GM18858 (cell line): ENCODE measurements around the gene BHLHE23.

Source experiments
- ATAC-seq: cut with Tn5 transposase; IDR thresholded peaks from one replicate; pipeline ENCODE4 v1.9.1; 2021; ENCODE audit not compliant: unreplicated experiment

BHLHE23 gene

DNA sequence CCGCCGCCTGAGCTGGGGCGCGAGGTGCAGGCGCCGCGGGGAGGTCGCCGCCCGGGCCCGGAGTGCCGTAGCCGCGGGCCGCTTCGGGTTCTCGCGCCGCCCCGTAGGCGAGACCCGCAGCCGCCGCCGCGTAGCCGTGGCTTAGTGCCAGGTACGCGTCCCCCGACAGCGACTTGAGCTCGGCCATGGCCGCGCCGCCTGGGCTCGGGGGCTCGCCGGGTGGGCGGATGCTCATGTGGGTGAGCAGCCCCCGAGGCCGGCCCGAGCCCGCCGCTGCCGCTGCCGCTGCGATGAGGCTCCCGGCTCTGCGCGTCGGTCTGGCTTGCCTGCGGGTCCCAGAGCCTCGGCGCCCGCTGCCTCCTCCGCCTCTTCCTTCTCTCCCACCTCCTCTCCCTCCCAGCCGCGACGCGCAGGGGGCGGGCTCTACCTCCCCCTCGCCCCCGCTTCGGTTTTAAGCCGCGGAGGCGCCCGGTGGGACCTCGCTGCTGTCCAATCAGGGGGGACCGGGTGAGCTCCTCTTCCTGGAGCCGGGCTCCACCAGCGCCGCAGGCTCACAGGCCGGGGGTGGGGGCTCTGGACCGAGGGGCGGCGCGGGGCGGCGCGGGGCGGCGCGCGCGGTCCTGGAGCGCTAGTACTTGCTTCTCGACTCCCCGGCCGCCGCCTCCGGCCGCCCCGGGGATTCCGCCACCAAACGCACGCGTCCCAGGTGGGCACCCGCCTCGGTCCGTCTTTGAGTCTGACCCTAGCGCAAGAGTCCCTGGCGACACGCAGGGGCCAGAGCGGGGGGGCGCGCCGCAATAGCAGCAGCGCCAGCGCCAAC is at the start of gene BHLHE23:
Gene BHLHE23 (minus strand): TSS at position 425 of the 820 bp plus-strand sequence. CDS start 190 bp downstream, at position 235.
- no peak for ATAC-seq

DNA sequence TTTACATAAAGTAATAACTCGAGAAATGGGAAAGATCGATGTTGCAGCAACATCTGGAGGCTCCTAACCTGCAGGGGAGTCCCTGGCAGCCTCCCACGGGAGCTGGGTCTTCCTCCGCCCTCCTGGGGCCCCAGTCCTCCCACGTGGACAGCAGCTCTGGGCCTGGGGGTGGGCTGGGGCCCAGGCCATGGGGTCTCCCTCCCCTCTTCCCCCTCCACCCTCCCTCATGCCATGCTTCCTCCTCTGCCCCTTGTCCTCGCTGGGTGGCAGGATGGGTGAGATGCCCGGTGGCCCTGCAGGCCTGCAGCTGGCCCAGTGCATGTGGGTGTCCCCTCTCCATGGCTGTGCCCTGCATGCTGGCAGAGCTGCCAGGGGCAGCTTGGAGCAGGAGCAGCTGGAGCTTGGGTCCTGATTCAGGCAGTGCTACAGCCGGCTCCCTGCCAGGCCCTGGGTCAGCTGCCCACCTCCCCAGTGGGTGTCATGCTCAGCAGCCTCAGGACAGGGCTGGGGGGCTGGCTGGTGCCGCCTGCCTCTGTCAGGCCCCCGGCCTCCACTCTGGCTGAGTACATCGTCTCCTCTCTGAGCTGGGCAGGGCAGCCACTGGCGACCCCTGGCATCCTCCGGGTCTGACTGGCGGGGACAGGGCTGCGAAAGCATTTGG is 48.9 kb upstream of the BHLHE23 start:
- no peak for ATAC-seq

GRCh38 chr20:63054681-63055240 is 48.0 kb upstream of the BHLHE23 start:
- ATAC-seq, result no peak

DNA sequence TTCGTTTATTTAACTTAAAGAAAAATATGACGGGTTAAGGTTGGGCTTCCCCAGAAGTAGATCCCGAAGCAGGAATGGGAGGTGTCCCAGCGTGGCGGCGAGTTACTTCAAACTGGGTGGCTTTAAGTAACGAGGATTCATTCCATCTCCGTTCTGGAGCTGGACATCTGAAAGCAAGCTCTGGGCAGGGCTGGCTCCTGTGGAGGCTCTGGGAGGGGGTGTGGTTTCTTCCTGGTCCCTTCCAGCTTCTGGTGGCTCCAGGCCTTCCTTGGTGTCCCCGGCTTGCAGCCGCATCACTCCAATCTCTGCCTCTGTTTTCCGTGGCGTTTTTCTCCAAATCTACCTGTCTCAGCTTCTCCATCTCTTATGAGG is 47.3 kb upstream of the BHLHE23 start:
- ATAC-seq, result no peak

DNA sequence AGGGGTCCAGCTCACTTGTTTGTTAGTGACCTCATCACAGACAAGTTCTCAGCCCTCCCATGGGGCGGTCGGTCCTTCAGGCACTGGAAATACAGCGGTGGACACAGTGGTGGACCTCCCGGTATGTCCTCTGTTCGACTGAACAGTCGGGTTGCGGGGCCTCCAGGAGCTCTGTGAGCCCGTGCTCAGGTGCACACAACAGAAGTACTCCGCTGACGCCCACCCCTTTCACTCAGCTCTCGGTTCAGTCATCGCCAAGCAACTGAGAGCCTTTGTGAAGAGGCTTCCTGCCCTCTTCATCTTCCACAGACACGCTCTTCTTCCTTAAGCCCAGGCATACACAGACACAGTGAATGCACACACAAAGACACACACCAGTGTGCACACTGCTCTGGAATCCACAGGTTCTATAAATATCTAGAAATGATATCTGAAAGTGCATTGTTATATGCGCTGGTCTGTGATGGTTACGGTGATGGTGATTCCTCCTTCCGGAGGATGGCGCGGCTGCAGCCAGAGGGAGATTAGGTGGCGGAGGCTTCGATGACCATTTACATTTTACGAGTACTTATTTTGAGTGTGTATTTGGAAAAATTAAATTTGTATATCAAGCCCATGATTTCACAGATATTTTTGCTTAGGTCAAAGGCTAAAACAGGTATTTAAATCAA is 46.8 kb upstream of the BHLHE23 start:
- ATAC-seq, result no peak

GRCh38 chr20:63052571-63053431 is 46.0 kb upstream of the BHLHE23 start:
- no peak for ATAC-seq

GRCh38 chr20:63051911-63052310 is 45.1 kb upstream of the BHLHE23 start:
- ATAC-seq, result no peak

GRCh38 chr20:63051186-63051860 is 44.6 kb upstream of the BHLHE23 start:
- ATAC-seq, result no peak

DNA sequence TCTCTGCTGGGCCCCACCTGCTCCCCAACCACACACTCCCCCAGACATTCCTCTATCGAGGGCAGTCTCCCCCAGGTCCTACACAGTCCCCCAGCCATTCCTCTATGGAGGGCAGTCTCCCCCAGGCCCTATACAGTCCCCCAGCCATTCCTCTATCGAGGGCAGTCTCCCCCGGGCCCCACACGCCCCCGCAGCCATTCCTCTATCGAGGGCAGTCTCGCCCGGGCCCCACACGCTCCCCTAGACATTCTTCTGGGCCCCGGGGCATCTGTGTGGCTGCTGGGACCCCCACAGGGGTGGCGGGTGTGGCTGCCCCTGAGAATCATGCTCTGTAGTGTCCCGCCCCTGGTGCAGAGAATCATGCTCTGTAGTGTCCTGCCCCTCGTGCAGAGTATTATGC is 43.6 kb upstream of the BHLHE23 start:
- no peak for ATAC-seq

GRCh38 chr20:63049561-63050221 is 42.9 kb upstream of the BHLHE23 start:
- no peak for ATAC-seq

- ATAC-seq, result no peak
Measured at GRCh38 chr20:63049191-63049518, 42.4 kb upstream of the BHLHE23 start.

GRCh38 chr20:63048516-63049190 is 41.9 kb upstream of the BHLHE23 start:
- ATAC-seq, result no peak

- ATAC-seq, result no peak
Measured at GRCh38 chr20:63047946-63048345, 41.2 kb upstream of the BHLHE23 start.

DNA sequence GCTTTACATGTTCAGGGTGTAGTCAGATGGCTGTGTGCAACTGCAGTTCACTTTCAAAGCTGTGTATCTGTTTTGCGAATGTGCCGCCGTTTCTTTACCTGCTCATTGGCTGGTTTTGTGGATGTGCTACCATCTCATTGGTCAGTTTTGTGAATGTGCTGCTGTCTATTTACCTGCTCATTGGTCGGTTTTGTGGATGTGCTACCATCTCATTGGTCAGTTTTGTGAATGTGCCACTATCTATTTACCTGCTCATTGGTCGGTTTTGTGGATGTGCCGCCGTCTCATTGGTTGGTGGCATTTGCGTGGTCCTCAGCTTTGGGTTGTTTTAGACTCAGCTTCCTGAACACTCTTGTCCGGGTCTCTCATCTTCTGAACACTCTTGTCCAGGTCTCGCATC is 40.5 kb upstream of the BHLHE23 start:
- ATAC-seq, result no peak

DNA sequence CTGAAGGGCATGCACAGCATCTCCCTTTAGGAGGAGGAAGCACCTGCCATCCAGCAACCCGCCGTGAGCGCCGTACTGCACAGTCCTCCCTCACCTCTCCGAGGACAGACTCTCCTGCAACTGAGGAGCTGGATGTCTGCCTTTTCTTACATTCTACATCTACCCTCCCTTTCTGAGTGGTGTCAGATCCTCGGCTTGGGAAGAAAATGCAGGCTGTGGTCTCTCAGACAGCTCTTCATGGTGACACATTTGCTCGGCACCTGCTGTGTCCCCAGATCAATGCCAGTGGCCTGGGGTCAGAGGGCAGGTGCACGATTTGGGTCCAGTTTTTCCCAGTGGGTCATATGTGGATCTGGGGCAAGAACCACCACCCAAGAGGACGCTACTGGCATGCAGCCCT is 40.1 kb upstream of the BHLHE23 start:
- ATAC-seq, result no peak

DNA sequence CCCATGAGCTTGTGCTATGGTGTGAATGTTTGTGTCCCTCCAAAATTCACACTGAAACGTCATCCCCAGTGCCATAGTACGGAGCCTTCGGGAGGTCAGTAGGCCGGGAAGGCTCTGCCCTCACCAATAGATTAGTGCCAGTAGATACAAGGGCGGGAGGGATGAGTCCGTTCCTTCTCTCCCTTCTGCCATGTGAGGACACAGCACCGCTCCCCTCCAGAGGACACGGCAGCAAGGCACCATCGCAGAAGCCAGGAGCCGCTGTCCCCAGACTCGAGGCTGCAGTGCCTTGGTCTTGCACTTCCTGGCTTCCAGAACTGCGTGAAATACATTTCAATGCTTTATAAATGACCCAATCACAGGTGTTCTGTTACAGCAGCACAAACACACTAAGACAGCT is 39.2 kb upstream of the BHLHE23 start:
- ATAC-seq, result no peak

DNA sequence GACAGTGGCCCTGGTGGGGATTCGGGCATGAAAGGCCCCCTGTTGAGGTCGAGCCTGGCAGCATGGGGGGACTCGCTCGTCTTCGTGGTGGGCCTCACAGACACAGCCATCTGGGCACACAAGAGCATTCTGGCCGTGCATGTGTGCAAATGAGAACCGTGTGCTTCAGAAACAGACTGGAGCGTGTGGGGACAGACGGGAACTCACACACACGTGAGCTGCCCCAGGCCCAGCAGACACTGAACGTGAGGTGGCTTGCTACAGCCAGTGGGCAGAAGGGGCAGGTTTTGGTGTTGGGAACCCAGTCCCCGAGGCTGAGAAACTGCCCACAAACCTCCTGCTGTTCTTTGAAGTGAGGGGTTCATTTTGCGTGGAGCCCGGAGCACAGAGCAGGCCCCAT is 38.6 kb upstream of the BHLHE23 start:
- ATAC-seq, result no peak

DNA sequence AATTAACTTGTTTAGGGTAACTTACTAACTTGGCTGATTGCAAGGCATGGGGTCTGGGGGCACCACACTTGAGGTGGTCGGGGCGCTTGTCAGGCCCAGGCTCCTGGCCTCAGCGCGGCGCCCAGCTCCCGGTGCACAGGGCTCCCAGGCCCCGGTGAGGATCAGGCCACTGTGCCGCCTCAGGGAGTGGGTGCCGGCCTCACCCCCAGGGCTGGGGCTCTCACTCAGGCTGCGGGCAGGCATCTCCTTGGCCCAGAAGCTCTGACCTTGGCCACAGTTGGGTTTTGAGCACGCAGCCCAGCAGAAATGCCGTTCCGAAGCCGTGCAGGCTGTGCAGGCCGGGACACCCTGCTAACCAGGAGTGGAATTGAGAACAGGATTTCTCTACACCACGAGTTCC is 37.8 kb upstream of the BHLHE23 start:
- ATAC-seq, result no peak

DNA sequence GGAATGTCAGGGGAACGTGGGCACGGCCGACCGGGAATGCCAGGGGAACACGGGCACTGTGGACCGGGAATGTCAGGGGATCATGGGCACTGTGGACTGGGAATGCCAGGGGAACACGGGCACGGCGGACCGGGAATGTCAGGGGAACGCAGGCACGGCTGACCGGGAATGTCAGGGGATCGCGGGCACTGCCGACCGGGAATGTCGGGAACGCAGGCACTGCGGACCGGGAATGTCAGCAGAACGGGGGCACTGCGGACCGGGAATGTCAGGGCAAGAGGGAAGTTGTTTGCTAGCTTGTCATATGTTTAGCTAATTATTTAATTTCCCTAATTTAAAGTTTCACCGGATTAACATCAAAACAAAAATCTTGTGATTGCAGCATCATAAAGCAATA is 37.4 kb upstream of the BHLHE23 start:
- ATAC-seq, result no peak
